T-helper 9 cell (primary cell): ENCODE data around the gene ANKRD63.

Experiments used
- DNase-seq: peaks from one replicate; pipeline ENCODE4 v3.0.0-alpha.2; 2020

The ANKRD63 gene

DNA sequence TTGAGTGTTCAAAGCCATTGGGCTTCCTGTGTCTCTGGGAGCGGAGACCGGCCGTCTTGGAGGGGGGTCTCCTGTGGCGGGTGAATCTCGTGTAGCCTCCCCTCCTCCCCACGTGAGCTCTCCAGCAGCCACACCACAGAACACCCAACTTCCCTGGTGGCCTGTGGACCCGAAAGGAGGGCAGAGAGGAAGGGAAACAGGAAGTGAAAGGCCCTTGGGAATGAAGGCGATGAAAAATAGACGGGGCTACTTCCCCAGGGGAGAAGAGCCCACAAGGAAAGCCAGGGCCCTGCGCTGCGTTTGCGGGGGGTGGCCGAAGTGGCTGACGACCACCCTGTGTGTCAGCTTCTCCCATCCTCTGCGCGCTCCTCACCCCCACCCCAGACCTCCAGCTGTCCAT lies 5.4 kb downstream of the ANKRD63 start:
- no peak for DNase-seq

DNA sequence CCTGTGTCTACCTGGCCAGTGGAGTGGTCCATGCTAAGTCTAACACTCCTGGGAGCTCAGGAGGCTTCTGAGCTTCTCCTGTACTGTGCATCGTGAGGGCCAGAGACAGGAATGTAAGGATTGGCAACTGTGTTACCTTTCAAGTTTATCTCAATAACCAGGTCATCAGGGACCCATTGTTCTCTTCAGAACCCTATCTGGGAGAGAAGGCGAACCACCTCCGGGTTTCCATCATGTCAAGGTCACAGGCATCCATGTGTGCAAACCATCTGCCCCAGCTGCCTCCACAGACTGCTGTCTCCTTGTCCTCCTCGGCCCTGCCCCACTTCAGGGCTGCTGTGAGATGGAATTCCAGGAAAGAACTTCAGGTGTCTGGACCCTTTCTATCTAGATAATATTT lies 5.9 kb downstream of the ANKRD63 start:
- DNase-seq, result no peak

DNA sequence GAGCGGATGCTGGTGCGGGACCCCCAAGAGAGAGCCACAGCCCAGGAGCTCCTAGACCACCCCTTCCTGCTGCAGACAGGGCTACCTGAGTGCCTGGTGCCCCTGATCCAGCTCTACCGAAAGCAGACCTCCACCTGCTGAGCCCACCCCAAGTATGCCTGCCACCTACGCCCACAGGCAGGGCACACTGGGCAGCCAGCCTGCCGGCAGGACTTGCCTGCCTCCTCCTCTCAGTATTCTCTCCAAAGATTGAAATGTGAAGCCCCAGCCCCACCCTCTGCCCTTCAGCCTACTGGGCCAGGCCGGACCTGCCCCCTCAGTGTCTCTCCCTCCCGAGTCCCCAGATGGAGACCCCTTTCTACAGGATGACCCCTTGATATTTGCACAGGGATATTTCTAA lies 6.9 kb downstream of the ANKRD63 start:
- no peak for DNase-seq

DNA sequence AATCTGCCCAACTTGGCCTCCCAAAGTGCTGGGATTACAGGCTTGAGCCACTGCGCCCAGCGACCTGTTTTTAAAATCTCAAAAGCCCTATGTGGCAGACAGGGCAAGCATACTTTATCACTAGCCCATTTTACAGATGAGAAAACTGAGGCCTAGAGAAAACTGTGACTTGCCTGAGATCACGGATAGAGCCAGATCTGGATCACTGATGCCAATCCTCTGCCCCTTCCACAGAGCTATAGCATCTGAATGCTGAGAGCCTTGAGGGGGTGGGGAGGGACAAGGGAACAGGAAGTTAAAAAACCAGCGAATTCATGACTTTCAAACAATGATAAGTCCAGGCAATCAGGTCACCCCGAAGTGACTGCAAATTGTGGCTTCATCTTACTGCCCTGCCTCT lies 7.3 kb downstream of the ANKRD63 start:
- no peak for DNase-seq

DNA sequence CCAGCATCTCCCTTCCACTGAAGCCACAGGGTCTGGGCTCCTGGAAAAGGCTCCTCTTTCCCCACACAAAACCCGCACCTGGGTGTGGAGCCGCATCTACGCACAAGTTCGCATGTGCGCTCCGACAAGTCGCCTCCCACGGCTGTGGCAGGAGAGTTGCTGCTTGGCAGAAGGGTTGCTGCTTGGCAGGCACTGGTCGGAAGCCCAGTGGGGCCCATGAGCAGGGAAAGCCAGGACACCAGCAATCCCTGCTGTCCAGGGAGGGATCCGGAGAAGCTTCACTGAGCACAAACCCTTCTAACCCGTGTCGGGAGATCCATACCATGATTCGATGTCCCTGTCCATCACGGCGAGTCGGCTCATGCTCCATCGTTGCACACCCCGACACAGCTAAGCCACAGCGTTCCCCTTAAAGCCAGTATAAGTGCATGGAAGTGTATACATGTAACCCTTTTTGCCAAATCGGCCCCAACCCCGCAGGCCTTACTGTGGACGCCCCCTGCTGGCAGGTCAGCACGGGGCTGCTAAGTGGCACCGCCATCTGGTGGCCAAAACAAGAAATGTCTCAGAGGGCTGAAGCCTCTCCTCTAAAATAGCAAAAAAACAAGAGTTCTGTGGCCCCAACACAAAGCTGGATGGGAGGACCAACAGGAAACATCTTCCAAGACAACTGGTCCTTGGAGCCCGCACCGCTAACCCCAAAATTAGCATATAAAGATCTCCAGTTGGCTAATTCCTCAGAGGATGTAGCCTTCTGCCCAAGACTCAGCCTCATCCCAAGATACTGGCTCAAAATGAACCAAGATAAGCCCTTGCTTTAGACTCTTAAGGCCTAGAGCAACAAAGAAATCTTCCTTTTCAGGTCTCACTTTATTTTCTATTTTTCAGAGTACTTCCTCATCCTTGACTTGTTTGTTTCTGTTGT lies 8.3 kb downstream of the ANKRD63 start:
- DNase-seq, result peak; percentile 93

DNA sequence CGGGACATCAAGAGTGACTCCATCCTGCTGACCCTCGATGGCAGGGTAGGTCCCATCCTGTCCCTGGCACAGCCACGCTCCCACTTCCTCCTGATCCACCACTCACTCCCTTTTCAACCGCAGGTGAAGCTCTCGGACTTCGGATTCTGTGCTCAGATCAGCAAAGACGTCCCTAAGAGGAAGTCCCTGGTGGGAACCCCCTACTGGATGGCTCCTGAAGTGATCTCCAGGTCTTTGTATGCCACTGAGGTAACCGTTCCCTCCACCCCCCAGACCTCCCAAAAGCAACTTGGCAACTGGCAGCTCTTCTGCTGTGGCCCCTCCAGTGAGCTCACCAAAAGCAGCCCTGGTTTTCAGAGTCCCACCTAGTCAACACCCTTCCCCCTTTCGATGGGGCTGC lies 9.4 kb downstream of the ANKRD63 start:
- DNase-seq, result no peak

DNA sequence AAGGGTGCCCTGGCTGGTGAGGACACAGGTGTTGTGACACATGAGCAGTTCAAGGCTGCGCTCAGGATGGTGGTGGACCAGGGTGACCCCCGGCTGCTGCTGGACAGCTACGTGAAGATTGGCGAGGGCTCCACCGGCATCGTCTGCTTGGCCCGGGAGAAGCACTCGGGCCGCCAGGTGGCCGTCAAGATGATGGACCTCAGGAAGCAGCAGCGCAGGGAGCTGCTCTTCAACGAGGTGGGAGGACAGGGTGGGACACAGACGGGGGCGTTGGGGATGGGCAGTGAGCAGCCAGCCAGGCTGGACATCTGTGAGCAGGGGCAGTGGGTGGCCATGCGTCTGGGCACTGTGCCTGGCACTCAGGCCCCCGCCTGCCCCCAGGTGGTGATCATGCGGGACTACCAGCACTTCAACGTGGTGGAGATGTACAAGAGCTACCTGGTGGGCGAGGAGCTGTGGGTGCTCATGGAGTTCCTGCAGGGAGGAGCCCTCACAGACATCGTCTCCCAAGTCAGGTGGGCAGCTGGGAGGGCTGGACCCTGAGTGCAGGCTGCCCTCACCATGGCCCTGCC lies 10.3 kb downstream of the ANKRD63 start:
- no peak for DNase-seq

DNA sequence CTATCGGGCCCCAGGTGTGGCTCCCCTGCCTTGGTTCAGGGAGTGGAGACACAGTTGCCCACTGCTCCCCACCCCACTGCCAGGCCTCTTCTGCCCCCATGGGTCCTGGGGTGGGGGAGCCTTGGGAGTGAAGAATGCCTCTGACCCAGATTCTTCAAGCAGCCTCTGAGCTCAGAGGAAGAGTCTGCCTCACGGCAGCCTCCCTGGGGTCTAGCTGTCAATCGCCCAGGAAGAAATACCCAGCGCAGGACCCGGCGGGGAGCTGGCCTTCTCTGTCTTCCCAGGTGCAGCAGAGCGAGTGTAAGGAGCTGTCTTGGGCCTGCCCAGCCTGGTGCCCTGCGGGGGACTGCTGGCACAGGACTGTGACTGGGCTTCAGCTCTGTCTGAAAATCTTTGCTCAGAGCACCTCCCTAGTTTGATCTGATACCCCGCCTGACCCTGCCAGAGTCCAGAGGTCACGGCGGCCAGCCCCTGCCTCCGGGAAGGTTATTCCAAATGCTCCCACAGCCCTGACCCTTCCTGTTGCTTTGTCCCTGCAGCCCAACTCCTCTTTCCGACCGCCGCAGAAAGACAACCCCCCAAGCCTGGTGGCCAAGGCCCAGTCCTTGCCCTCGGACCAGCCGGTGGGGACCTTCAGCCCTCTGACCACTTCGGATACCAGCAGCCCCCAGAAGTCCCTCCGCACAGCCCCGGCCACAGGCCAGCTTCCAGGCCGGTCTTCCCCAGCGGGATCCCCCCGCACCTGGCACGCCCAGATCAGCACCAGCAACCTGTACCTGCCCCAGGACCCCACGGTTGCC lies 11.0 kb downstream of the ANKRD63 start:
- DNase-seq, result no peak

DNA sequence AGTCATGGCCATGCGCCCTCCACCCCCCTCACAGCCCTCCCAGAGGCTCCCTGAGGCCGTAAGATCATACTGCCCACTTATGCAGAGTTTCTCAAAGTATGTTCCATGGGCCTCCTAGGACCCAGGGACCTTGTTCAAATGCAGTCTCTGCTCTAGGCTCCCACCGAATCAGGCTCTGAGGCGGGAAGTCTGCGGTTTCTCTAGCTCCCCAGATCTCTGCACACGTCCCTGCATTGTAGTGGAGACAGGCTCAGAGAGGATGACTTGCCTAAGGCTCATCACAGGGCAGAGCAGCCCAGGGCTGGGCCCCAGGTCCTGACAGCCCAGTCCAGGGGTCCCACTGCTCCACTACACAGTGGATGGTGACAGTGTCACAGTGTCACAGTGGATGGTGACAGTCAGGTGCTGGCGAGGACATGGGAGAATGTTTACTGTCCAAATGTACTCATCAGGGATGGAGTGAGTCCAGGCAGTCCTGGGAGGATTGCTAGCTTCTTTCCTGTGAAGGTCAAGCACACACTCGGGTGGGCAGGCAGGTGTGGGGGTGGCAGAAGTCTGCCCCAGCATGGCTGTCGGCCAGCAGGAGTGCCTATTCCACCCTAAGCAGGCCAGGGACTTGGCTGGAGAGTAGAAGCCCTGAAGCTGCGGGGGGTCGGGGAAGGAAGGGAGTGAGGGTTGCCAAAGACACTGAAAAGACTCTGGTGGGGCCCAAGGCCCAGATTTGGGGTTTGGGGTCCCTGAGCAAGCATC lies 12.4 kb downstream of the ANKRD63 start:
- DNase-seq, result no peak

DNA sequence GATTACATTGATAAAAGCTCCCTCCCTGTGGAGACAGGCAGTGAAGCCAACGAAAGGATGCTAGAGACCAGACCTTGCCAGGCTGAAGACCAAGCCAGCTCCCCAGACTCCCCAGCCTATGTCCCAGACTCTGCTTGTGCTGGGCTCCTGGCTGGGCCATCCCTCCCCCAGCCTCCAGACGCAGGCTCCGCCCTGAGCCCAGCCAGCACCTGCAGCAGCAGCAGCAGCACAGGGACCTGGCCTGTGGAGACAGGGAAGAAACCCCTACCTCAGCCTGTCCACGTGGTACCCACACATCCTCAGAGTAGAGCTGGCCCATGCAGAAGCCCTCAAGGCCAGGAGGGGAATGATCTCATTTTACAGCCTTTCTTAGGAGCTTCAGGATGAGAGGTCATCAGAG lies 13.3 kb downstream of the ANKRD63 start:
- DNase-seq, result no peak

DNA sequence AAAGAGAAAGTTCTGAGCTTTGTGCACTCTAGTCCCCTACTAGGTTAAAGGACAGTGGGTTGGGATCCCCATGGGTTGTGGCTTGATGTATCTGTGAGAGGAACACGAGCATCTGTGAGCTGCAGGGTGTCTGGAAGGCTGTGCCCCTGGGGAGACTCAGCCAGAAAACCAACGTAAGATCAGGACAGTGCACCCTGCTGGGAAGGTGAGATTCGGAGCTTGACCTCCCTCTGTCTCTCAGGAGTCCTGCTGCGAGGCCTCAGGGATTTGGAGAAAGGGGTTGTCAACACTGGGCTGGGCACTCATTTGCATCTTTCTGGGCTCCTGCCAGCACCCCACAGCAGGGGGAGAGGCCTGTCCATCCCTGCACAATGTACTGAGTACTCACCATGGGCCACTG lies 15.2 kb downstream of the ANKRD63 start:
- DNase-seq, result no peak

DNA sequence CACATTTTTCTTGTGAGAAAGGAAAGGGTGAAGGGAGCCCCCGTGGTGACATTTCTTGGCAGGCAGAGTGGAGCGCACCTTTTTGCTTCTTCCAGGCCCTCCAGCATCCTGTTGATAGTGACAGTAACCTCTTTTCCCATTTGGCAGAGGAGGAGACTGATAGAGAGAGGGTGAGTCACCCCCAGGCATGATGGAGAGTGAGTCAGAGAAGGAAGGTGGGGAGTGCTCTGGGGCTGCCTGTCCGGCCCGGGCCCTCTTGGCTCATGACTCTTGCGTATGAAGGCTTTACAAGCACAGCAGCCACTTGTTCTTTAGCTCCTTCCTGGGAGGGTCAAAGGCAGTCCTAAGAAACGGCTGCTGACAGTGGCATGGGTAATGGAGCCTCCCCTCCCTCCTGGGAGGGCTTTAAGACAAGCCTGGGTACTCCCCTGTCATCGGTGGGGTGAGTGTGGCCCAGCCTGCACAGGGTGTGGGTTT lies 16.0 kb downstream of the ANKRD63 start:
- no peak for DNase-seq

DNA sequence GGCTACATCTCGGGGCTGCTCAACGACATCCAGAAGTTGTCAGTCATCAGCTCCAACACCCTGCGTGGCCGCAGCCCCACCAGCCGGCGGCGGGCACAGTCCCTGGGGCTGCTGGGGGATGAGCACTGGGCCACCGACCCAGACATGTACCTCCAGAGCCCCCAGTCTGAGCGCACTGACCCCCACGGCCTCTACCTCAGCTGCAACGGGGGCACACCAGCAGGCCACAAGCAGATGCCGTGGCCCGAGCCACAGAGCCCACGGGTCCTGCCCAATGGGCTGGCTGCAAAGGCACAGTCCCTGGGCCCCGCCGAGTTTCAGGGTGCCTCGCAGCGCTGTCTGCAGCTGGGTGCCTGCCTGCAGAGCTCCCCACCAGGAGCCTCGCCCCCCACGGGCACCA lies 17.0 kb downstream of the ANKRD63 start:
- DNase-seq, result no peak

DNA sequence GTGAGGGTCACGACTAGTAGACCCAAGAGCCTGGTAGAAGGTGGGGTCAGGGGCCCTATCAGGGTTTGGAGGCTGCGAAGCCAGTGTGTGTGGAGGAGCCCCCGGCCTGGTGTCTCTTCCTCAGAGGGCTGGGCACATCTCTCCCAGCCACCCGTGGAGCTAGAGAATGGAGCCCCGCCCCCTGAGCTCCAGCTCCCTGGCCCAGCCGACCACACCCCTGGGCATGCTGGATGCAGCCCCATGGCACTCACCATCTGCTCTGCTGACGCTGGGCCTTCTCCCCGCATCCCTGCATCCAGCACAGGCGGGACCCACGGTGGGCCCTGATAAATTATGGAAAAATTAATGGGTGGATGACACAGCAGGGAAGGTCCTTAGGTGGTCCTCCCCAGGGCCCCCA lies 17.5 kb downstream of the ANKRD63 start:
- no peak for DNase-seq

DNA sequence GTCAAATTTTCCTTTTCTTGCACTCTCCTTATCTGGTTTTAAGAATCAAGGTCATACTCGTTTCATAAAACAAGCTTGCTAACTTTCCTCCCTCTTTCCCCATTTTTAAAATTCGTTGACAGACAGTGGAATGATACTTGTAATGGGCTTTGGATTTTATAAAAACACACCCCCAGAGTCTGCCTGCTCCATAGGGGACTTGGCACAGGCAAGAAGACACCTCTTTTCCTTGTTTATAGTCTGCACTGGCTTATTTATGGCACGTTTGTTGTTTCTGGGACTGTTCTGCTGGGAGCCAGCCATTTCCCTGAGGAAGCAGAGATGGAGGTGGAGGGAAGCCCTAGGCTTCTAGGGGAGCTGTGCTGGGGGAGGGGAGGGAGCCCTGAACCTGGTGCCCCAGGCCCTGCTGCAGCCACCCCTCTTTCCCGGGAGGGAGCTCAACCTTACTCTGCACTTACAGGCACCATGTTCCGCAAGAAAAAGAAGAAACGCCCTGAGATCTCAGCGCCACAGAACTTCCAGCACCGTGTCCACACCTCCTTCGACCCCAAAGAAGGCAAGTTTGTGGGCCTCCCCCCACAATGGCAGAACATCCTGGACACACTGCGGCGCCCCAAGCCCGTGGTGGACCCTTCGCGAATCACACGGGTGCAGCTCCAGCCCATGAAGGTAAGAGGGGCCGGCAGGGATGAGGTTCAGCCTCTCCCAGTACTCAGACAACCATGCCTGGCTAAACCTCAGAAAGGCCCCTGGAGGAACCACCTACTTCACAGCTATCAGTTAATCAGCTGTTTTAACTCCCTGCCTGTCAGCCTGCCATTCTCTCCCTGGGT lies 18.3 kb downstream of the ANKRD63 start:
- DNase-seq, result no peak

DNA sequence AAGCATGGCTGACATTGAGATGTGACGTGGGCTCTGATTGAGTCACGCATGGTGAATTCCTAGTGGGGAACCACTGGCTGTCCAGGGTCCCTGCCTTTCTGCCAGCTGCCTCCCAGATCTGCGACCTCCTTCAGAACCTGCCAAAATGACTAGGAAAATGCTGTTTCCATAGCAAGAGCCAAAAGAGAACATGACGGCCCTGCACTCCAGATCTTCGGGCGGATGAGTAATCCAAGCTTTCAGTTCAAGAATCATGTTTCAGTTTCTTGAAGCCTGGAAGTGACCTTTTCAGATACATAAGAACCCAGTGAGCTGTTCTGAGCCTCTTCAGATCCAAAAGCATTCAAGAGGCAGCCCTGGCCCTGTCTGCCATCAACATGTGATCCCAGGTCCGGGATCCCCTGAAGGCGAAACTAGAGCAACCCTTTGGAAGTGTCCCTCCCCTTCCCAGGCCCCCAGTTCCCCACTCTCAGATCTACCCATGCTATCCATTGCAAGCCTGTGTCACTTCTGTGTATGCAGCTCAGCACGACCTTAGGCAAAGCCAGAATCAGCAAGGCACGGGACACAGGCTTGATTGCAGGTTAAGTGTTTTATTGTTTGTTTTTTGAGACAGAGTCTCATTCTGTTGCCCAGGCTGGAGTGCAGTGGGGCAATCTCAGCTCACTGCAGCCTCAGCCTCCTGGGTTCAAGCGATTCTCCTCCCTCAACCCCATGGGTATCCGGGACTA lies 19.7 kb downstream of the ANKRD63 start:
- DNase-seq, result no peak

DNA sequence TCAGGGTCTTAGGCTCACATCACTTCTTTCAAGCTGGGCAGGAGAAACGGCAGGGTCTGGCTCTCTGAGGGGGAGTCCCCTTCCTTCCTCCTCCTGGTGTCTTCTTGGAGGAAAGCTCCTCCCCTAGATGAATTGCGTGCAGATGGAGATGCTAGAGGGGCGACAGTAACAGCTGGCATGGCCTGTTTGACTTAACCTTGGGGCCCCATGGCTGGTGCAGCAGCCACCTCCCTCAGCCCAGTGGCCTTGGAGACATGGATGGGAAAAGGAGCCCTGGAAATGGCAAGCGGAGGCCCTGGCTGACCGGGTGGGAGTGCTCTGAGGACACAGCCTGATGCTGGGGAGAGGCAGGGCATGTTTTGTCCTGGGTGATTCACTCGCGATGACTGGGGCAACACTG lies 23.8 kb downstream of the ANKRD63 start:
- no peak for DNase-seq

DNA sequence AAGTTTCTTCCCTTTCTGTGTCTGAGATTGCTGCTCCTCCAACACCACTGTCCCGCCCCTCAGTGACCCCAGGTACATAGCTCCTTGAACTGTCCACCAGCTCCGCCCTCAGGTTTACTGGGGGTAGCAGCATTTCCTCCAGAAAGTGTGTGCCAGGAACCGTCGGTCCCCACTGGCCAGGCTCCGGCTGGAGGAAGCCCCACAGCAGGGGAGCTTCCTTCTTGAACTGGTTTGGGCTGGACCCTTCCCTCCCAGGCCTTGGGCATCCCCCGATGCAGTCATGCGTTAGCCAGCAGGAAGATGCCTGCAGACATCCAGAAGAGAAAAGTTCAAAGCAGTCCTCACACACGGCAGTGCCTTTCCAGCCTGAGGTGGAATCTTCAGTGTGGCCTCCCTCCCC lies 24.3 kb downstream of the ANKRD63 start:
- DNase-seq, result no peak

DNA sequence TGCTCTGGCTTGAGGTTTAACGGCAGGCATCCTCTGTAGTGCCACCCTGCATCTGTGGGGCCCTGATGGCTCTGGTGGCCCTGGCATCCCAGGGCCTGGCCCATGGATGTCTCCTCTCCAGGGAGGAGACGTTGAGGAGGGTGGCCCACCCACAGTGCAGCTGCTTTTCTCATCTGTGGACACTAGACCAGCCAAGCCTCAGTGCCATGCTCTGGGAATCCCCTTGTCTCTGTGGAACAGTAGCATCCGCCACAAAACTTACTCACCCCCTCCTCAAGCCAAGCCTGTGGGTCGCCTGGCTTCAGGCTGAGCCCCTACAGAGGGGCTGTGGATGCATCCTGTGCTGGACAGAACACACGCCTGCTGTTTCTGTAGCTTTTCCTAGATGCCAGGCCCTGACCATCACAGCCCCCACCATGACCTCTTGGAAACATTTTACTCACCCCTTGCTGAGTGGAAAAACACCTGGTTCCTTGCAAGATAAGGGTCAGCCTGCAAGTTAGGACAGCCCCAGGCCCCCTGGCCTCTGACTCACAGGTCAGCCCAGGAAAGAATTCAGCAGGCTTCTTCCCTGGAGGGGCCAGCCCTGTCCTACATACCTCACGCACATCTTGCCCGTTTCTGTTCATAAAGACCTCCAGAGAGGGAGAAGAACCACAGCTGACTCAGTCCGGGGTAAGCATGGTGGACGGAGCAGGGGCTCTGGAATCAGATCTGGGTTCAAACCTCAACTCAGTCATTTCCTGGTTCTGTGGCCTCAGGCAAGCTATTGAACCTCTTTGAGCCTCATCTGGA lies 25.0 kb downstream of the ANKRD63 start:
- no peak for DNase-seq

DNA sequence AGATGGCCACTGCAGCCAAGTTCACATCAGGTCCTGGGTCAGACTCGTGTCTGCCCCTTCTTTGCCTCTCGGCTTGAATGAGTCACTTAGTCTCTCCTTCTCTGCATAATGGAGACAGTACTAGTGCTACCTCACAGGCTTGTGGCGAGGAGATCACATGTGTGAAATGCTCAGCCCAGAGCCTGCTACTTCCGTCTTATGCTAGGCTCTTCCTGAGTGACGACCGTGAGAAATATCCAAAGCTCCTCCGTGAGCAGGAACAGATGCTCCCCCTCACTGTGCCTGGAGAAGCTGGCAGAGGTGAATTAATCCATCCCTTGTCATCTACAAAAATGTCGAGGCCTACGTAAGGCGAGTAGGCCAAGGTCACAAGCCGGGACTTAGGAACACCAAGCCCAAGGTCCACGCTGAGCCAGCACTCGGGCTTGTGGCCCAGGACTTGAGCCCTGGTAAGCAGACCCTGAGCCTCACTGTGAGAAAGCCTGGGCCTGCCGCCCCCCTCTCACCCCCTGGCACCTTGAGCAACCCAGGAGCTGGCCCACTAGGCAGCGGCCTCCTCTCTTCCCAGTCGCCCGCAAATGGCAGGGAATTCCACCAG lies 26.1 kb downstream of the ANKRD63 start:
- DNase-seq, result no peak
